HG02642 (cell line): Measurements from ENCODE around the gene DAAM1.
A peak's percentile ranks its signal among the peaks of the same experiment; 100 is the strongest.

Experiments used
- ATAC-seq: cut with Tn5 transposase; IDR thresholded peaks from one replicate; pipeline ENCODE4 v1.9.1; 2021; ENCODE audit warnings: mild to moderate bottlenecking; ENCODE audit not compliant: unreplicated experiment, poor library complexity

DAAM1 gene

GRCh38 chr14:59188461-59189090 is at the start of gene DAAM1:
DAAM1 (plus strand) TSS chr14:59188667; CDS start chr14:59263478, 74,811 bp downstream.
- ATAC-seq: peak; percentile 89

GRCh38 chr14:59139324-59139723 is 49.1 kb upstream of the DAAM1 start:
- ATAC-seq: no peak

- no peak for ATAC-seq
Observed at GRCh38 chr14:59140106-59140843, 48.2 kb upstream of the DAAM1 start.

- no peak for ATAC-seq
Observed at GRCh38 chr14:59146484-59146883, 42.0 kb upstream of the DAAM1 start.

GRCh38 chr14:59147007-59147406 is 41.5 kb upstream of the DAAM1 start:
- ATAC-seq: no peak

- ATAC-seq: peak; percentile 68
Observed at GRCh38 chr14:59148334-59148900, 40.0 kb upstream of the DAAM1 start.

- peak; percentile 68 for ATAC-seq
Observed at GRCh38 chr14:59150990-59151389, 37.5 kb upstream of the DAAM1 start.

- ATAC-seq: no peak
Observed at GRCh38 chr14:59154373-59154772, 34.1 kb upstream of the DAAM1 start.

- no peak for ATAC-seq
Observed at GRCh38 chr14:59155886-59156285, 32.6 kb upstream of the DAAM1 start.

GRCh38 chr14:59159169-59159568 is 29.3 kb upstream of the DAAM1 start:
- no peak for ATAC-seq

GRCh38 chr14:59160506-59160905 is 28.0 kb upstream of the DAAM1 start:
- no peak for ATAC-seq

GRCh38 chr14:59161561-59162175 is 26.8 kb upstream of the DAAM1 start:
- peak; percentile 54 for ATAC-seq

GRCh38 chr14:59166258-59166657 is 22.2 kb upstream of the DAAM1 start:
- no peak for ATAC-seq

GRCh38 chr14:59175404-59175803 is 13.1 kb upstream of the DAAM1 start:
- peak; percentile 98 for ATAC-seq

- ATAC-seq: no peak
Observed at GRCh38 chr14:59176765-59177164, 11.7 kb upstream of the DAAM1 start.

GRCh38 chr14:59177262-59177661 is 11.2 kb upstream of the DAAM1 start:
- ATAC-seq: no peak

GRCh38 chr14:59181791-59182190 is 6.7 kb upstream of the DAAM1 start:
- no peak for ATAC-seq

- ATAC-seq: no peak
Observed at GRCh38 chr14:59182641-59183040, 5.8 kb upstream of the DAAM1 start.

- no peak for ATAC-seq
Observed at GRCh38 chr14:59183150-59183549, 5.3 kb upstream of the DAAM1 start.

- no peak for ATAC-seq
Observed at GRCh38 chr14:59184396-59184795, 4.1 kb upstream of the DAAM1 start.

- no peak for ATAC-seq
Observed at GRCh38 chr14:59185676-59186075, 2.8 kb upstream of the DAAM1 start.
